Uterus (tissue), 2 donors: Measurements from ENCODE around the gene BMERB1.

Source experiments
- CTCF ChIP-seq, 4 experiments: fragments of 200-600 bp in 2 of 4; fragments of 450-650 bp in 2 of 4; sonication (generic) in 2 of 4; IDR thresholded peaks; one replicate each; pipeline ENCODE4 v1.5.1; 2016 to 2019; ENCODE audit warnings: antibody characterized with exemption in 4 of 4, mild to moderate bottlenecking in 2 of 4, moderate library complexity in 1 of 4
- POLR2A ChIP-seq, 2 donors: fragments of 450-650 bp; IDR thresholded peaks; one replicate each; pipeline ENCODE4 v1.6.1; 2016; ENCODE audit warnings: antibody characterized with exemption in 2 of 2, mild to moderate bottlenecking in 1 of 2, moderate library complexity in 1 of 2

- no peak for TF ChIP-seq CTCF (IDR thresholded peaks at IDR 0.05)
- TF ChIP-seq POLR2A (IDR thresholded peaks at IDR 0.05), result no peak
Observed at GRCh38 chr16:15533386-15533785, 99.0 kb downstream of the BMERB1 start.
